ENCODE measurements around the gene PBX1.

The PBX1 gene

GRCh38 chr1:164515711-164516331 is 43.2 kb upstream of the PBX1 start:
- no peak overlapping the region for H4K8ac ChIP-seq (ENCODE audit: low read depth, low read length)
- H3K4me2 ChIP-seq (ENCODE audit: insufficient read depth, low read length, poor library complexity, severe bottlenecking) = no peak overlapping the region
- DNase-seq (ENCODE audit: low spot score) = no peak
- H4K91ac ChIP-seq (ENCODE audit: low read depth, low read length, poor library complexity) = no peak overlapping the region
- H3K9ac ChIP-seq (ENCODE audit: low read depth, low read length, poor library complexity) = no peak overlapping the region
- H2BK120ac ChIP-seq (ENCODE audit: low read depth, low read length) = no peak overlapping the region
- no peaks in the 10 kb centered on the region for H3K79me1 ChIP-seq (ENCODE audit: low read depth, low read length)
- H3K4me1 ChIP-seq (ENCODE audit: control insufficient read depth in 2 of 2, insufficient read depth in 1 of 2, low read depth in 1 of 2, low read length in 2 of 2) = peaks cover 3 to 13% of the 10 kb centered on the region in 2 donors
- no peaks in the 10 kb centered on the region for H3K36me3 ChIP-seq (replicated peaks in 1 of 2; ENCODE audit: control insufficient read depth in 2 of 2, insufficient read depth in 2 of 2, low read length in 2 of 2)
- H2BK5ac ChIP-seq (ENCODE audit: low read length) = no peak overlapping the region
- no peak overlapping the region for H3K4ac ChIP-seq (ENCODE audit: low read length)
- no CpG with 5 or more reads among the region's 8 CpGs for WGBS, 2 donors (ENCODE audit: extremely low coverage in 2 of 2, insufficient read length in 2 of 2, insufficient replicate concordance in 1 of 2)
- H3K18ac ChIP-seq (ENCODE audit: low read length) = peak overlapping the region; percentile 20
- H3K23ac ChIP-seq (ENCODE audit: low read depth, low read length, poor library complexity) = no peak overlapping the region
- peak overlapping the region; percentile 2 for H2AFZ ChIP-seq (ENCODE audit: low read length)
- no peaks in the 10 kb centered on the region for H3K27me3 ChIP-seq (ENCODE audit: control insufficient read depth in 3 of 3, insufficient read depth in 3 of 3, low read depth in 1 of 3, low read length in 3 of 3)
- H3K14ac ChIP-seq (ENCODE audit: low read length) = no peak overlapping the region
- no peak overlapping the region for H2BK15ac ChIP-seq (ENCODE audit: low read length)
- H3K9me3 ChIP-seq (replicated peaks in 1 of 2; ENCODE audit: control insufficient read depth in 2 of 2, insufficient read depth in 1 of 2, low read depth in 1 of 2, low read length in 2 of 2) = no peaks in the 10 kb centered on the region
- H2AK5ac ChIP-seq (ENCODE audit: low read depth, low read length) = no peak overlapping the region
- H3K4me3 ChIP-seq (ENCODE audit: low read length in 2 of 2) = no peak overlapping the region
- H2BK12ac ChIP-seq (ENCODE audit: low read length) = no peak overlapping the region
- H3K27ac ChIP-seq (replicated peaks; ENCODE audit: low read length) = no peak overlapping the region

- Histone ChIP-seq H2AFZ (ENCODE audit: low read length) (no peak overlapping the region), H3K23ac (ENCODE audit: low read depth, low read length, poor library complexity) (no peak overlapping the region), H3K4ac (ENCODE audit: low read length) (no peak overlapping the region), H3K27ac (replicated peaks; ENCODE audit: low read length) (no peak overlapping the region), H2AK5ac (ENCODE audit: low read depth, low read length) (no peak overlapping the region), H3K4me1 (ENCODE audit: control insufficient read depth in 2 of 2, insufficient read depth in 1 of 2, low read depth in 1 of 2, low read length in 2 of 2) (peaks cover 3 to 13% of the 10 kb centered on the region in 2 donors), H2BK12ac (ENCODE audit: low read length) (no peak overlapping the region), H3K79me1 (ENCODE audit: low read depth, low read length) (no peaks in the 10 kb centered on the region), H4K8ac (ENCODE audit: low read depth, low read length) (no peak overlapping the region), H3K36me3 (replicated peaks in 1 of 2; ENCODE audit: control insufficient read depth in 2 of 2, insufficient read depth in 2 of 2, low read length in 2 of 2) (no peaks in the 10 kb centered on the region), H2BK120ac (ENCODE audit: low read depth, low read length) (no peak overlapping the region), H3K14ac (ENCODE audit: low read length) (no peak overlapping the region), H3K4me2 (ENCODE audit: insufficient read depth, low read length, poor library complexity, severe bottlenecking) (no peak overlapping the region), H3K18ac (ENCODE audit: low read length) (no peak overlapping the region), H4K91ac (ENCODE audit: low read depth, low read length, poor library complexity) (no peak overlapping the region), H2BK15ac (ENCODE audit: low read length) (no peak overlapping the region), H2BK5ac (ENCODE audit: low read length) (no peak overlapping the region), H3K4me3 (ENCODE audit: low read length in 2 of 2) (no peak overlapping the region), H3K9me3 (replicated peaks in 1 of 2; ENCODE audit: control insufficient read depth in 2 of 2, insufficient read depth in 1 of 2, low read depth in 1 of 2, low read length in 2 of 2) (no peaks in the 10 kb centered on the region), H3K27me3 (ENCODE audit: control insufficient read depth in 3 of 3, insufficient read depth in 3 of 3, low read depth in 1 of 3, low read length in 3 of 3) (no peaks in the 10 kb centered on the region), H3K9ac (ENCODE audit: low read depth, low read length, poor library complexity) (no peak overlapping the region)
- WGBS, 2 donors (ENCODE audit: extremely low coverage in 2 of 2, insufficient read length in 2 of 2, insufficient replicate concordance in 1 of 2) = no CpG with 5 or more reads among the region's 7 CpGs
- no peak for DNase-seq (ENCODE audit: low spot score)
Observed at GRCh38 chr1:164516591-164516990, 42.4 kb upstream of the PBX1 start.

GRCh38 chr1:164518692-164519332 is 40.2 kb upstream of the PBX1 start:
- H4K8ac ChIP-seq (ENCODE audit: low read depth, low read length) = no peak overlapping the region
- H3K23ac ChIP-seq (ENCODE audit: low read depth, low read length, poor library complexity) = no peak overlapping the region
- no peak overlapping the region for H3K27ac ChIP-seq (replicated peaks; ENCODE audit: low read length)
- no peak overlapping the region for H3K9ac ChIP-seq (ENCODE audit: low read depth, low read length, poor library complexity)
- H3K79me1 ChIP-seq (ENCODE audit: low read depth, low read length) = no peaks in the 10 kb centered on the region
- no peaks in the 10 kb centered on the region for H3K9me3 ChIP-seq (replicated peaks in 1 of 2; ENCODE audit: control insufficient read depth in 2 of 2, insufficient read depth in 1 of 2, low read depth in 1 of 2, low read length in 2 of 2)
- WGBS, 2 donors (ENCODE audit: extremely low coverage in 2 of 2, insufficient read length in 2 of 2, insufficient replicate concordance in 1 of 2) = no CpG with 5 or more reads among the region's 3 CpGs
- no peak overlapping the region for H3K14ac ChIP-seq (ENCODE audit: low read length)
- H3K4me2 ChIP-seq (ENCODE audit: insufficient read depth, low read length, poor library complexity, severe bottlenecking) = no peak overlapping the region
- H3K36me3 ChIP-seq (replicated peaks in 1 of 2; ENCODE audit: control insufficient read depth in 2 of 2, insufficient read depth in 2 of 2, low read length in 2 of 2) = no peaks in the 10 kb centered on the region
- H3K27me3 ChIP-seq (ENCODE audit: control insufficient read depth in 3 of 3, insufficient read depth in 3 of 3, low read depth in 1 of 3, low read length in 3 of 3) = no peaks in the 10 kb centered on the region
- H3K4ac ChIP-seq (ENCODE audit: low read length) = no peak overlapping the region
- H4K91ac ChIP-seq (ENCODE audit: low read depth, low read length, poor library complexity) = no peak overlapping the region
- H2AFZ ChIP-seq (ENCODE audit: low read length) = peak overlapping the region; percentile 5
- no peak overlapping the region for H2BK12ac ChIP-seq (ENCODE audit: low read length)
- no peak overlapping the region for H2BK5ac ChIP-seq (ENCODE audit: low read length)
- no peak overlapping the region for H3K4me3 ChIP-seq (ENCODE audit: low read length in 2 of 2)
- H3K18ac ChIP-seq (ENCODE audit: low read length) = no peak overlapping the region
- H2BK15ac ChIP-seq (ENCODE audit: low read length) = no peak overlapping the region
- no peak overlapping the region for H2BK120ac ChIP-seq (ENCODE audit: low read depth, low read length)
- peaks cover 3 to 13% of the 10 kb centered on the region in 2 donors for H3K4me1 ChIP-seq (ENCODE audit: control insufficient read depth in 2 of 2, insufficient read depth in 1 of 2, low read depth in 1 of 2, low read length in 2 of 2)
- no peak overlapping the region for H2AK5ac ChIP-seq (ENCODE audit: low read depth, low read length)
- no peak for DNase-seq (ENCODE audit: low spot score)

- Histone ChIP-seq H2BK12ac (ENCODE audit: low read length) (no peak overlapping the region), H3K9me3 (replicated peaks in 1 of 2; ENCODE audit: control insufficient read depth in 2 of 2, insufficient read depth in 1 of 2, low read depth in 1 of 2, low read length in 2 of 2) (no peaks in the 10 kb centered on the region), H3K4me3 (ENCODE audit: low read length in 2 of 2) (no peak overlapping the region), H3K4me2 (ENCODE audit: insufficient read depth, low read length, poor library complexity, severe bottlenecking) (no peak overlapping the region), H3K36me3 (replicated peaks in 1 of 2; ENCODE audit: control insufficient read depth in 2 of 2, insufficient read depth in 2 of 2, low read length in 2 of 2) (no peaks in the 10 kb centered on the region), H3K27ac (replicated peaks; ENCODE audit: low read length) (no peak overlapping the region), H2AK5ac (ENCODE audit: low read depth, low read length) (no peak overlapping the region), H4K91ac (ENCODE audit: low read depth, low read length, poor library complexity) (no peak overlapping the region), H2BK120ac (ENCODE audit: low read depth, low read length) (no peak overlapping the region), H3K4me1 (ENCODE audit: control insufficient read depth in 2 of 2, insufficient read depth in 1 of 2, low read depth in 1 of 2, low read length in 2 of 2) (peaks cover 3 to 13% of the 10 kb centered on the region in 2 donors), H3K18ac (ENCODE audit: low read length) (no peak overlapping the region), H2AFZ (ENCODE audit: low read length) (no peak overlapping the region), H3K9ac (ENCODE audit: low read depth, low read length, poor library complexity) (no peak overlapping the region), H3K79me1 (ENCODE audit: low read depth, low read length) (no peaks in the 10 kb centered on the region), H3K27me3 (ENCODE audit: control insufficient read depth in 3 of 3, insufficient read depth in 3 of 3, low read depth in 1 of 3, low read length in 3 of 3) (no peaks in the 10 kb centered on the region), H4K8ac (ENCODE audit: low read depth, low read length) (no peak overlapping the region), H3K23ac (ENCODE audit: low read depth, low read length, poor library complexity) (no peak overlapping the region), H2BK5ac (ENCODE audit: low read length) (no peak overlapping the region), H3K14ac (ENCODE audit: low read length) (no peak overlapping the region), H3K4ac (ENCODE audit: low read length) (no peak overlapping the region), H2BK15ac (ENCODE audit: low read length) (no peak overlapping the region)
- DNase-seq (ENCODE audit: low spot score) = no peak
- WGBS, 2 donors (ENCODE audit: extremely low coverage in 2 of 2, insufficient read length in 2 of 2, insufficient replicate concordance in 1 of 2) = no CpG with 5 or more reads among the region's 4 CpGs
Observed at GRCh38 chr1:164519426-164519825, 39.6 kb upstream of the PBX1 start.
